OCI-LY1 (cell line): ENCODE measurements around the gene CLSTN2.

ENCODE experiments used
- H2AFZ ChIP-seq: fragments of 200-600 bp; sonication (generic), shearing (Covaris generic); 2 replicates; pipeline ENCODE4 v1.6.0; 2014; ENCODE audit warnings: antibody characterized with exemption, mild to moderate bottlenecking, low read length
- H3F3A ChIP-seq: fragments of 200-600 bp; sonication (generic), shearing (Covaris generic); 2 replicates; pipeline ENCODE4 v1.6.0; 2014; ENCODE audit warnings: mild to moderate bottlenecking, antibody characterized with exemption, low read length, moderate library complexity; ENCODE audit not compliant: insufficient read depth
- H3K27ac ChIP-seq: fragments of 200-600 bp; sonication (generic); 2 replicates; pipeline ENCODE4 v1.5.1; 2014; ENCODE audit warnings: low read length, mixed run types, mild to moderate bottlenecking, low read depth; ENCODE audit not compliant: poor library complexity, severe bottlenecking
- H3K27me3 ChIP-seq: fragments of 200-600 bp; sonication (generic); 2 replicates; pipeline ENCODE4 v1.6.0; 2014; ENCODE audit warnings: antibody characterized with exemption, mild to moderate bottlenecking, low read length, moderate library complexity; ENCODE audit not compliant: insufficient read depth
- H3K36me3 ChIP-seq: fragments of 200-600 bp; sonication (generic); 2 replicates; pipeline ENCODE4 v1.6.1; 2014; ENCODE audit warnings: mild to moderate bottlenecking, antibody characterized with exemption, low read length, moderate library complexity, mixed read lengths; ENCODE audit not compliant: insufficient read depth
- H3K4me1 ChIP-seq: fragments of 200-600 bp; sonication (generic); 2 replicates; pipeline ENCODE4 v1.5.1; 2014; ENCODE audit warnings: mild to moderate bottlenecking, low read length, moderate library complexity; ENCODE audit not compliant: insufficient read depth, severe bottlenecking
- H3K4me2 ChIP-seq: fragments of 200-600 bp; sonication (generic), shearing (Covaris generic); 2 replicates; pipeline ENCODE4 v1.6.1; 2014; ENCODE audit warnings: low read length
- H3K4me3 ChIP-seq: fragments of 200-600 bp; sonication (generic); 2 replicates; pipeline ENCODE4 v1.5.1; 2014; ENCODE audit warnings: low read length, low read depth, mild to moderate bottlenecking, mixed read lengths; ENCODE audit not compliant: poor library complexity, severe bottlenecking
- H3K79me2 ChIP-seq: fragments of 200-600 bp; shearing (Covaris generic); 2 replicates; pipeline ENCODE4 v1.6.1; 2016; ENCODE audit warnings: mixed run types, low read length, mixed read lengths; ENCODE audit not compliant: insufficient read depth
- H3K9ac ChIP-seq: fragments of 200-600 bp; sonication (generic), shearing (Covaris generic); 2 replicates; pipeline ENCODE4 v1.6.1; 2014; ENCODE audit warnings: mild to moderate bottlenecking, low read length, mixed read lengths
- H3K9me2 ChIP-seq: fragments of 200-600 bp; sonication (generic), shearing (Covaris generic); 2 replicates; pipeline ENCODE4 v1.6.1; 2014; ENCODE audit warnings: low read depth, mild to moderate bottlenecking, low read length, mixed read lengths
- H3K9me3 ChIP-seq: fragments of 200-600 bp; shearing (Covaris generic); 2 replicates; pipeline ENCODE4 v1.6.1; 2014; ENCODE audit warnings: low read length, mixed read lengths
- H4K20me1 ChIP-seq: fragments of 200-600 bp; sonication (generic), shearing (Covaris generic); 2 replicates; pipeline ENCODE4 v1.6.0; 2016; ENCODE audit warnings: mild to moderate bottlenecking, low read length; ENCODE audit not compliant: insufficient read depth
- EZH2 ChIP-seq: fragments of 200-600 bp; sonication (generic), shearing (Covaris generic); IDR thresholded peaks from 2 replicates; pipeline ENCODE4 v1.8.0; 2017; ENCODE audit warnings: borderline replicate concordance, mixed run types, mild to moderate bottlenecking, antibody characterized with exemption, low read length, moderate library complexity, mixed read lengths
- TF ChIP-seq, protein P1 (sequence below): fragments of 200-600 bp; sonication (generic), shearing (Covaris generic); IDR thresholded peaks from 2 replicates; pipeline ENCODE4 v1.5.1; 2017; ENCODE audit warnings: mild to moderate bottlenecking, antibody characterized with exemption, low read length, moderate library complexity, mixed read lengths

Gene CLSTN2

DNA sequence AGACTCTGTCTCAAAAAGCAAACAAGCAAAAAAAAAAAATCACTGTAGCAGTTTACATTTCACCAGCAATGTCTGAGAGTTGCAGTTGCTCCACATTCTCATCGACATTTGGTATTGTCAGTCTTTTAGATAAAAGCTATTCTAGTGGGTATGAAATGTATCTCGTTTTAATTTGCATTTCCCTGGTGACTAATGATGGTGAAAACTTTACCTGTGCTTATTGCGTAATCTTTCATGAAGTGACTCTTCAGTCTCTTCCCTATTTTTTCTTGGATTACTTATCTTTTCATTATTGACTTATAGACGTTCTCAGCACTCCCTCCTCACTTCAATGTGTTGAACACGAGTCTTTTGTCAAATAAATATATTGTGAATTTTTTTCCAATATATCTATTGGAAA is 37.2 kb upstream of the CLSTN2 start:
- H3K36me3 ChIP-seq = no peaks in the 10 kb centered on the region
- H3K9me2 ChIP-seq = no peaks in the 10 kb centered on the region; the same call in 1 of the 2 replicates
- H3K9me3 ChIP-seq = no peaks in the 10 kb centered on the region
- no peaks in the 10 kb centered on the region for H3K27me3 ChIP-seq
- no peak overlapping the region for H3K4me2 ChIP-seq
- no peak overlapping the region for H3K27ac ChIP-seq
- H3K4me3 ChIP-seq = no peak overlapping the region
- H3K4me1 ChIP-seq = no peaks in the 10 kb centered on the region
- TF ChIP-seq, protein P1, sequence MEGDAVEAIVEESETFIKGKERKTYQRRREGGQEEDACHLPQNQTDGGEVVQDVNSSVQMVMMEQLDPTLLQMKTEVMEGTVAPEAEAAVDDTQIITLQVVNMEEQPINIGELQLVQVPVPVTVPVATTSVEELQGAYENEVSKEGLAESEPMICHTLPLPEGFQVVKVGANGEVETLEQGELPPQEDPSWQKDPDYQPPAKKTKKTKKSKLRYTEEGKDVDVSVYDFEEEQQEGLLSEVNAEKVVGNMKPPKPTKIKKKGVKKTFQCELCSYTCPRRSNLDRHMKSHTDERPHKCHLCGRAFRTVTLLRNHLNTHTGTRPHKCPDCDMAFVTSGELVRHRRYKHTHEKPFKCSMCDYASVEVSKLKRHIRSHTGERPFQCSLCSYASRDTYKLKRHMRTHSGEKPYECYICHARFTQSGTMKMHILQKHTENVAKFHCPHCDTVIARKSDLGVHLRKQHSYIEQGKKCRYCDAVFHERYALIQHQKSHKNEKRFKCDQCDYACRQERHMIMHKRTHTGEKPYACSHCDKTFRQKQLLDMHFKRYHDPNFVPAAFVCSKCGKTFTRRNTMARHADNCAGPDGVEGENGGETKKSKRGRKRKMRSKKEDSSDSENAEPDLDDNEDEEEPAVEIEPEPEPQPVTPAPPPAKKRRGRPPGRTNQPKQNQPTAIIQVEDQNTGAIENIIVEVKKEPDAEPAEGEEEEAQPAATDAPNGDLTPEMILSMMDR = no peak
- TF ChIP-seq EZH2 = no peak
- no peak overlapping the region for H3K9ac ChIP-seq
- H3K79me2 ChIP-seq = no peaks in the 10 kb centered on the region
- H2AFZ ChIP-seq = no peak overlapping the region
- H4K20me1 ChIP-seq = no peaks in the 10 kb centered on the region
- no peaks in the 10 kb centered on the region for H3F3A ChIP-seq

DNA sequence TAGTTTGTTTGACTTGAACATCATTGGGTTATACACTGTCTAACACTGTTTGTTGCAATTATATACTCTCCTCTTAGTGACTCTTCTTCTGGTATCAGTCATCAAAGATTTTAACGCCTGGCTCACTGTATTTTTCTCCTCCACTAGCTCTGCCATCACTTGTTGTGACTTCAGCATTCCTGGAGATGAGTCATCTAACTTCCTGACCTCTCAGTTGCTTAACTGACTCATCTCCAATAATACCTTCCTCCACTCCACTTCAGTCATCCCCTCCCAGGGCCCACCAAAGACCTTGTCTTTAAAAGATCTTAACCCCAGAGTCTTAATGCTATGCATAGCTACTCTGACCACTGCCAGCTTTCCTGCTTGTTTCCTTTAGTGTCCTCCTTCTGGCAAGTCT is 28.6 kb upstream of the CLSTN2 start:
- Histone ChIP-seq H3K79me2 (no peaks in the 10 kb centered on the region), H3K9ac (no peak overlapping the region), H4K20me1 (no peaks in the 10 kb centered on the region), H3K36me3 (no peaks in the 10 kb centered on the region), H3K9me3 (no peaks in the 10 kb centered on the region), H2AFZ (no peak overlapping the region), H3K27ac (no peak overlapping the region), H3K27me3 (no peaks in the 10 kb centered on the region), H3K4me2 (no peak overlapping the region), H3K9me2 (no peaks in the 10 kb centered on the region), H3K4me1 (no peaks in the 10 kb centered on the region), H3K4me3 (no peak overlapping the region), H3F3A (no peaks in the 10 kb centered on the region)
- TF ChIP-seq EZH2 = no peak
- TF ChIP-seq, protein P1 = no peak

DNA sequence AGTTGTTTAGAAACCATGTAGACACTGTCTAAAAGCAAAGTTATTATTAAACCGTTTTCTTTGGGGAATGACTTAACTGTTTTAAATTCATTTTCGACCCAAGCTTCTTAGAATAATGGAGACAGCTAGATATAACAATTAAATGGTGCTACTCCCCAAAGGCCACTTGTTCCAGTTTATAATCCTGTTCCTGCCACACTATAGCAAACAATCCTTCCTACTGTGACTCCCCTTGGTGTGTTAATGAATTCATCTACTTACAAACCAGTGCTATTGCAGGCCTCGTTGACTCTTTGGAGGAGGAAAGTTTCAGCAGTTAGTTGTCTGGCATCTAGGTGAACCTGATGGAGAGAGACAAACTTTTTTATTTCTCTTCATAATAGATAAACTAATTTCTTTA is 25.2 kb upstream of the CLSTN2 start:
- H3K9me3 ChIP-seq = no peaks in the 10 kb centered on the region
- TF ChIP-seq, protein P1 = no peak
- TF ChIP-seq EZH2 = no peak
- no peak overlapping the region for H3K4me3 ChIP-seq
- no peak overlapping the region for H3K9ac ChIP-seq
- no peaks in the 10 kb centered on the region for H3K27me3 ChIP-seq
- no peaks in the 10 kb centered on the region for H3F3A ChIP-seq
- H3K4me1 ChIP-seq = no peaks in the 10 kb centered on the region
- no peaks in the 10 kb centered on the region for H3K79me2 ChIP-seq
- H3K4me2 ChIP-seq = no peak overlapping the region
- H3K27ac ChIP-seq = no peak overlapping the region
- no peaks in the 10 kb centered on the region for H4K20me1 ChIP-seq
- H2AFZ ChIP-seq = no peak overlapping the region
- H3K36me3 ChIP-seq = no peaks in the 10 kb centered on the region
- no peaks in the 10 kb centered on the region for H3K9me2 ChIP-seq
